ENCODE measurements around the gene GALNT8. TPM values are rescaled to one million over a fixed set of nuclear protein-coding genes. Genes with fewer than 3 reads are reported as not detected.

Gene GALNT8
- total RNA-seq: 1.5 TPM
- long read RNA-seq, full-length matches to known transcripts: 3 of 5 reads
- long read RNA-seq, partial matches to known transcripts: 0 of 5 reads
- long read RNA-seq, other reads (novel, unspliced or antisense): 2 of 5 reads

GRCh38 chr12:4719821-4720636, at the start of gene GALNT8:
GALNT8 (plus strand) TSS chr12:4720400; CDS start chr12:4720678, 278 bp downstream.
- no peak within 1 kb of the TSS for H3K4me3 ChIP-seq
- no peaks in the 10 kb centered on the region for H3K4me1 ChIP-seq
- no peak for DNase-seq
- H3K27ac ChIP-seq (replicated peaks): no peak within 1 kb of the TSS
- H3K27me3 ChIP-seq (ENCODE audit: low read depth): peaks cover 11% of the 10 kb centered on the region
- TF ChIP-seq CTCF (IDR thresholded peaks at IDR 0.05; ENCODE audit: borderline replicate concordance): no peak
- no peaks in the 10 kb centered on the region for H3K36me3 ChIP-seq
- no peaks in the 10 kb centered on the region for H3K9me3 ChIP-seq (replicated peaks)
- intact Hi-C loops (cut with micrococcal nuclease): no loop called here

- no peaks in the 10 kb centered on the region for H3K27me3 ChIP-seq (ENCODE audit: low read depth)
- no peaks in the 10 kb centered on the region for H3K4me1 ChIP-seq
- H3K9me3 ChIP-seq (replicated peaks): no peaks in the 10 kb centered on the region
- no peak overlapping the region for H3K4me3 ChIP-seq
- H3K27ac ChIP-seq (replicated peaks): no peak overlapping the region
- no peak for TF ChIP-seq CTCF (IDR thresholded peaks at IDR 0.05; ENCODE audit: borderline replicate concordance)
- DNase-seq: no peak
- intact Hi-C loops (cut with micrococcal nuclease): no loop called here
- peaks cover 31% of the 10 kb centered on the region for H3K36me3 ChIP-seq
Measured at GRCh38 chr12:4679711-4680110, 40.5 kb upstream of the GALNT8 start.

- Histone ChIP-seq H3K27ac (replicated peaks) (no peak overlapping the region), H3K4me1 (no peaks in the 10 kb centered on the region), H3K36me3 (peaks cover 51% of the 10 kb centered on the region), H3K9me3 (replicated peaks) (no peaks in the 10 kb centered on the region), H3K27me3 (ENCODE audit: low read depth) (no peaks in the 10 kb centered on the region), H3K4me3 (no peak overlapping the region)
- intact Hi-C loops (cut with micrococcal nuclease): no loop called here
- no peak for TF ChIP-seq CTCF (IDR thresholded peaks at IDR 0.05; ENCODE audit: borderline replicate concordance)
- no peak for DNase-seq
Measured at GRCh38 chr12:4681732-4682131, 38.5 kb upstream of the GALNT8 start.

- DNase-seq: no peak
- H3K27me3 ChIP-seq (ENCODE audit: low read depth): no peaks in the 10 kb centered on the region
- no peak overlapping the region for H3K4me3 ChIP-seq
- H3K27ac ChIP-seq (replicated peaks): no peak overlapping the region
- intact Hi-C loops (cut with micrococcal nuclease): no loop called here
- peak; percentile 7 for TF ChIP-seq CTCF (IDR thresholded peaks at IDR 0.05; ENCODE audit: borderline replicate concordance)
- no peaks in the 10 kb centered on the region for H3K9me3 ChIP-seq (replicated peaks)
- H3K4me1 ChIP-seq: no peaks in the 10 kb centered on the region
- H3K36me3 ChIP-seq: peaks cover 79% of the 10 kb centered on the region
Measured at GRCh38 chr12:4685317-4685716, 34.9 kb upstream of the GALNT8 start.

GRCh38 chr12:4690760-4691159, 29.4 kb upstream of the GALNT8 start:
- no peaks in the 10 kb centered on the region for H3K9me3 ChIP-seq (replicated peaks)
- no peaks in the 10 kb centered on the region for H3K4me1 ChIP-seq
- intact Hi-C loops (cut with micrococcal nuclease): no loop called here
- no peak overlapping the region for H3K4me3 ChIP-seq
- peaks cover 38% of the 10 kb centered on the region for H3K36me3 ChIP-seq
- no peak for DNase-seq
- no peak overlapping the region for H3K27ac ChIP-seq (replicated peaks)
- no peak for TF ChIP-seq CTCF (IDR thresholded peaks at IDR 0.05; ENCODE audit: borderline replicate concordance)
- H3K27me3 ChIP-seq (ENCODE audit: low read depth): no peaks in the 10 kb centered on the region

Measured in left ventricle myocardium inferior (tissue), 1 donor.